ENCODE measurements around the gene MAP3K14.

- TF ChIP-seq CTCF (conservative IDR thresholded peaks at IDR 0.05; ENCODE audit: low read length) = no peak
- TF ChIP-seq EZH2phosphoT487 (IDR thresholded peaks at IDR 0.05; ENCODE audit: borderline replicate concordance) = no peak
Measured at GRCh38 chr17:45224671-45225050, 92.2 kb downstream of the MAP3K14 start.
